Small intestine (tissue), 7 donors: Measurements from ENCODE around the gene TNS1. TPM values are rescaled to one million over a fixed set of nuclear protein-coding genes. Genes with fewer than 3 reads are reported as not detected.

ENCODE experiments used
- DNase-seq, 2 donors: peaks; one replicate each; pipeline versions ENCODE4 v3.0.0 to v3.0.0-alpha.2; 2013
- FAIRE-seq: peaks from 2 replicates; lab custom pipeline; 2012; peaks lifted over from hg19 to GRCh38; lab: Jason Lieb, UNC
- H3K27ac ChIP-seq, 3 donors: one replicate each; pipeline ENCODE4 v1.5.1; 2013; ENCODE audit warnings: low read length in 2 of 3, mild to moderate bottlenecking in 2 of 3, control low read depth in 1 of 3, inconsistent platforms in 1 of 3, low read depth in 1 of 3, moderate library complexity in 1 of 3
- H3K27me3 ChIP-seq, 3 donors: one replicate each; pipeline ENCODE4 v1.6.1; 2013; ENCODE audit warnings: low read length in 3 of 3, inconsistent platforms in 1 of 3; ENCODE audit not compliant: control insufficient read depth in 3 of 3, insufficient read depth in 3 of 3
- H3K36me3 ChIP-seq, 3 donors: one replicate each; pipeline ENCODE4 v1.6.1; 2013; ENCODE audit warnings: low read length in 3 of 3, inconsistent platforms in 1 of 3, low read depth in 1 of 3, mild to moderate bottlenecking in 1 of 3, moderate library complexity in 1 of 3; ENCODE audit not compliant: control insufficient read depth in 3 of 3, insufficient read depth in 2 of 3
- H3K4me1 ChIP-seq, 3 donors: one replicate each; pipeline ENCODE4 v1.6.1; 2013; ENCODE audit warnings: low read length in 2 of 3, inconsistent platforms in 1 of 3, low read depth in 1 of 3, mild to moderate bottlenecking in 1 of 3, moderate library complexity in 1 of 3; ENCODE audit not compliant: control insufficient read depth in 3 of 3, insufficient read depth in 2 of 3
- H3K4me3 ChIP-seq, 3 donors: one replicate each; pipeline ENCODE4 v1.5.1; 2013; ENCODE audit warnings: low read length in 3 of 3, control low read depth in 1 of 3, inconsistent platforms in 1 of 3, low read depth in 1 of 3, mild to moderate bottlenecking in 1 of 3, moderate library complexity in 1 of 3
- H3K9me3 ChIP-seq, 2 donors: one replicate each; pipeline ENCODE4 v1.6.1; 2013; ENCODE audit warnings: low read depth in 1 of 2, low read length in 1 of 2; ENCODE audit not compliant: control insufficient read depth in 2 of 2, insufficient read depth in 1 of 2
- WGBS, 3 donors: extraction: QIAGEN DNeasy Blood & Tissue Kit; methylation state at CpG; one replicate each; pipeline ENCODE4 v1.1.7; 2013; 5-methylcytosine and 5-hydroxymethylcytosine counted together
- polyA plus RNA-seq, 4 donors: library from polyadenylated mRNA; stranded (reverse) in 3 of 4; unstranded in 1 of 4; fragments of 200-250 nt in 3 of 4; fragments of 120-200 nt in 1 of 4; gene quantifications; one replicate each; pipeline versions ENCODE4 v1.2.1 to v1.2.3, GENCODE V29; 2013
- donor health status: healthy with polysubstance abuse.
- donor health status: control.
- donor health status: control.
- donor health status: Bipolar disorder and iron deficiency.
- donor health status: healthy.

TNS1 gene
- polyA plus RNA-seq, 4 donors, result 1.3 to 52.1 (median 9.8) TPM

- Histone ChIP-seq H3K27me3 (no peaks in the 10 kb centered on the region), H3K9me3 (no peaks in the 10 kb centered on the region), H3K27ac (no peak overlapping the region), H3K36me3 (no peaks in the 10 kb centered on the region), H3K4me3 (no peak overlapping the region), H3K4me1 (peaks cover 0 to 3% (median 0%) of the 10 kb centered on the region in 3 donors)
- WGBS, 3 donors, result 79 to 85% (median 81%) methylated on average over 4 of the region's 4 CpGs
- DNase-seq (no peak), FAIRE-seq (no peak)
Observed at GRCh38 chr2:217994776-217995274, 8.0 kb downstream of the TNS1 start.

GRCh38 chr2:217993817-217994463 is 8.9 kb downstream of the TNS1 start:
- Histone ChIP-seq H3K27ac (no peak overlapping the region), H3K36me3 (no peaks in the 10 kb centered on the region), H3K9me3 (no peaks in the 10 kb centered on the region), H3K27me3 (no peaks in the 10 kb centered on the region), H3K4me1 (peaks cover 0 to 4% (median 0%) of the 10 kb centered on the region in 3 donors), H3K4me3 (no peak overlapping the region)
- FAIRE-seq (no peak), DNase-seq (peak; percentile 44 to 59)
- WGBS, 3 donors, result 53 to 65% (median 57%) methylated on average over 6 of the region's 6 CpGs

- Histone ChIP-seq H3K36me3 (no peaks in the 10 kb centered on the region), H3K27ac (no peak overlapping the region), H3K9me3 (no peaks in the 10 kb centered on the region), H3K4me1 (peaks cover 0 to 12% (median 0%) of the 10 kb centered on the region in 3 donors), H3K4me3 (no peak overlapping the region), H3K27me3 (no peaks in the 10 kb centered on the region)
- WGBS, 3 donors, result 17 to 55% (median 36%) methylated on average over 6 of the region's 6 CpGs
- FAIRE-seq, result no peak
- DNase-seq, result no peak
Observed at GRCh38 chr2:217993138-217993537, 9.7 kb downstream of the TNS1 start.

GRCh38 chr2:217992061-217992460 is 10.7 kb downstream of the TNS1 start:
- Histone ChIP-seq H3K27ac (no peak overlapping the region), H3K9me3 (no peaks in the 10 kb centered on the region), H3K4me3 (no peak overlapping the region), H3K36me3 (no peaks in the 10 kb centered on the region), H3K4me1 (peaks cover 0 to 14% (median 0%) of the 10 kb centered on the region in 3 donors), H3K27me3 (no peaks in the 10 kb centered on the region)
- 80 to 90% (median 90%) methylated on average over 3 of the region's 3 CpGs for WGBS, 3 donors
- no peak for DNase-seq
- FAIRE-seq, result no peak

GRCh38 chr2:217990791-217991465 is 11.9 kb downstream of the TNS1 start:
- FAIRE-seq (no peak), DNase-seq (no peak)
- Histone ChIP-seq H3K4me1 (peaks cover 0 to 14% (median 0%) of the 10 kb centered on the region in 3 donors), H3K4me3 (no peak overlapping the region), H3K27me3 (no peaks in the 10 kb centered on the region), H3K9me3 (no peaks in the 10 kb centered on the region), H3K27ac (no peak overlapping the region), H3K36me3 (peaks cover 0 to 4% (median 0%) of the 10 kb centered on the region in 3 donors)
- 89 to 92% (median 91%) methylated on average over 9 of the region's 9 CpGs for WGBS, 3 donors

GRCh38 chr2:217990389-217990788 is 12.4 kb downstream of the TNS1 start:
- Histone ChIP-seq H3K9me3 (no peaks in the 10 kb centered on the region), H3K4me1 (peaks cover 0 to 11% (median 0%) of the 10 kb centered on the region in 3 donors), H3K27ac (no peak overlapping the region), H3K36me3 (peaks cover 0 to 5% (median 0%) of the 10 kb centered on the region in 3 donors), H3K4me3 (no peak overlapping the region), H3K27me3 (no peaks in the 10 kb centered on the region)
- DNase-seq (no peak), FAIRE-seq (no peak)
- 89 to 98% (median 93%) methylated on average over 3 of the region's 3 CpGs for WGBS, 3 donors

GRCh38 chr2:217989221-217989948 is 13.4 kb downstream of the TNS1 start:
- Histone ChIP-seq H3K9me3 (no peaks in the 10 kb centered on the region), H3K4me1 (peaks cover 0 to 11% (median 0%) of the 10 kb centered on the region in 3 donors), H3K4me3 (no peak overlapping the region), H3K27ac (no peak overlapping the region), H3K36me3 (peaks cover 0 to 5% (median 0%) of the 10 kb centered on the region in 3 donors), H3K27me3 (no peaks in the 10 kb centered on the region)
- FAIRE-seq (no peak), DNase-seq (no peak)
- WGBS, 3 donors, result 58 to 79% (median 77%) methylated on average over 9 of the region's 9 CpGs

- no peak overlapping the region for H3K4me3 ChIP-seq
- peaks cover 0 to 11% (median 0%) of the 10 kb centered on the region in 3 donors for H3K4me1 ChIP-seq
- H3K27ac ChIP-seq, result no peak overlapping the region
- no peaks in the 10 kb centered on the region for H3K9me3 ChIP-seq
- no peaks in the 10 kb centered on the region for H3K27me3 ChIP-seq
- DNase-seq (no peak), FAIRE-seq (no peak)
- H3K36me3 ChIP-seq, result peaks cover 0 to 5% (median 0%) of the 10 kb centered on the region in 3 donors
- WGBS, 3 donors, result 36 to 49% (median 48%) methylated on average over 4 of the region's 4 CpGs
Observed at GRCh38 chr2:217988840-217989204, 14.0 kb downstream of the TNS1 start.
